ENCODE results near the gene KRTAP19-4.

DNA sequence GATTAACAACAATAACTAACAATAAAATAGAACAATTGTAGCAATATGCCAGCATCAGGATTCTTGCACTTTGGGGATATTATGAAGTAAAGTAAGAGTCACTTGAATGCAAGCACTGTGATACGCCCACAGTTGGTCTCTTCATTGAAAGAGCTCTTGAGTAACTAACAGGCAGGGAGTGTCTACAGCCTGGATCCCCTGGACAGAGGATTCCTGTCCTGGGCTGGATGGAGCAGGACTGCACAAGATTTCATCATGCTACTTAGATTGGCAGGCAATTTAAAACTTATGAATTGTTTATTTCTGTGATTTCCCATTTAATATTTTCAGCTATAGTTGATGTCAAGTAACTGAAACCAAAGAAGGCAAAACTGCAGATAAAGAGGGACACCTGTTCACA, 18.7 kb upstream of the KRTAP19-4 start:
- TF ChIP-seq, protein P1, sequence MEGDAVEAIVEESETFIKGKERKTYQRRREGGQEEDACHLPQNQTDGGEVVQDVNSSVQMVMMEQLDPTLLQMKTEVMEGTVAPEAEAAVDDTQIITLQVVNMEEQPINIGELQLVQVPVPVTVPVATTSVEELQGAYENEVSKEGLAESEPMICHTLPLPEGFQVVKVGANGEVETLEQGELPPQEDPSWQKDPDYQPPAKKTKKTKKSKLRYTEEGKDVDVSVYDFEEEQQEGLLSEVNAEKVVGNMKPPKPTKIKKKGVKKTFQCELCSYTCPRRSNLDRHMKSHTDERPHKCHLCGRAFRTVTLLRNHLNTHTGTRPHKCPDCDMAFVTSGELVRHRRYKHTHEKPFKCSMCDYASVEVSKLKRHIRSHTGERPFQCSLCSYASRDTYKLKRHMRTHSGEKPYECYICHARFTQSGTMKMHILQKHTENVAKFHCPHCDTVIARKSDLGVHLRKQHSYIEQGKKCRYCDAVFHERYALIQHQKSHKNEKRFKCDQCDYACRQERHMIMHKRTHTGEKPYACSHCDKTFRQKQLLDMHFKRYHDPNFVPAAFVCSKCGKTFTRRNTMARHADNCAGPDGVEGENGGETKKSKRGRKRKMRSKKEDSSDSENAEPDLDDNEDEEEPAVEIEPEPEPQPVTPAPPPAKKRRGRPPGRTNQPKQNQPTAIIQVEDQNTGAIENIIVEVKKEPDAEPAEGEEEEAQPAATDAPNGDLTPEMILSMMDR (IDR thresholded peaks at IDR 0.05), result no peak
- TF ChIP-seq POLR2A (IDR thresholded peaks at IDR 0.05), result no peak

Data from adrenal gland (tissue), 5 donors.